Naive B cell (primary cell): ENCODE results near the gene CCDC63. TPM values are rescaled to one million over a fixed set of nuclear protein-coding genes. Genes with fewer than 3 reads are reported as not detected.
"Not testable (repeated sequence)": the region's sequence is repeated elsewhere in the genome, so short reads cannot be mapped to it uniquely, and the experiment has no call there.

Experiments
- ATAC-seq, 2 donors: fragments of 150-1000 bp; cut with Tn5 transposase; 2 replicates each; pipeline ENCODE4 v1.10.0; 2021; ENCODE audit warnings: low read depth in 2 of 2, mild to moderate bottlenecking in 2 of 2, moderate library complexity in 2 of 2
- DNase-seq: peaks from one replicate; pipeline ENCODE4 v3.0.0; 2022
- H3K27ac Mint-ChIP-seq, 6 donors: one replicate each; pipeline ENCODE4 v1.8.0; 2020 to 2022; ENCODE audit warnings: mild to moderate bottlenecking in 6 of 6, mixed read lengths in 6 of 6, moderate library complexity in 5 of 6, inconsistent platforms in 2 of 6
- H3K27me3 Mint-ChIP-seq, 3 donors: one replicate each; pipeline ENCODE4 v1.8.0; 2021 to 2022; ENCODE audit warnings: mixed read lengths in 3 of 3, mild to moderate bottlenecking in 1 of 3
- H3K36me3 Mint-ChIP-seq, 2 donors: one replicate each; pipeline ENCODE4 v1.8.0; 2020 to 2022; ENCODE audit warnings: mixed read lengths in 2 of 2, inconsistent platforms in 1 of 2, mild to moderate bottlenecking in 1 of 2
- H3K4me1 Mint-ChIP-seq, 3 donors: one replicate each; pipeline ENCODE4 v1.8.0; 2020 to 2022; ENCODE audit warnings: mixed read lengths in 3 of 3, inconsistent platforms in 1 of 3, mild to moderate bottlenecking in 1 of 3, moderate library complexity in 1 of 3
- H3K4me3 Mint-ChIP-seq, 8 donors: one replicate each; pipeline ENCODE4 v1.8.0; 2020 to 2022; ENCODE audit warnings: mild to moderate bottlenecking in 8 of 8, mixed read lengths in 8 of 8, moderate library complexity in 8 of 8, inconsistent platforms in 2 of 8
- H3K9me3 Mint-ChIP-seq, 7 donors: one replicate each; pipeline ENCODE4 v1.8.0; 2020 to 2022; ENCODE audit warnings: mixed read lengths in 7 of 7, mild to moderate bottlenecking in 5 of 7, inconsistent platforms in 2 of 7, moderate library complexity in 1 of 7
- polyA plus RNA-seq, 6 donors: library from polyadenylated mRNA; unstranded; fragments of 300-500 nt; fragmentation: Illumina TruSeq; gene quantifications; one replicate each; pipeline ENCODE4 v1.2.3, GENCODE V29; 2021; ENCODE audit warnings: low read depth in 6 of 6

Gene CCDC63
- polyA plus RNA-seq, 6 donors from 2014 or later, result not detected

DNA sequence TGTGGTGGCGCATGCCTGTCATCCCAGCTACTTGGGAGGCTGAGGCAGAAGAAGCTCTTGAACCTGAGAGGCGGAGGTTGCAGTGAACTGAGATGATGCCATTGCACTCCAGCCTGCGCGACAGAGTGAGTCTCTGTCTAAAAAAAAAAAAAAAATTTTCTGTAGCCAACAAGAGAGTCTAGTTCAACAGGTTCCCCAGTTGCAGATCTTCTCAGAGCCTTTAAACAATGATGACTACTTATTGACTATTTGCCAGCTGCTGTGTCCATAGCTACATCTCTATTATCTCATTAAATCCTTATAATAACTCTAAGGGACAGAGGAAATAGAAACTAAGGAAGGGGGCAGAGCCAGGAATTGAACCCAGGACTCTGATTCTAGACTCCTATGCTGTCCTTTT, 88.8 kb downstream of the CCDC63 start:
- Mint-ChIP-seq H3K9me3 (no peaks in the 10 kb centered on the region), H3K4me3 (no peak overlapping the region), H3K36me3 (no peaks in the 10 kb centered on the region), H3K4me1 (peaks cover 6 to 12% (median 6%) of the 10 kb centered on the region in 3 donors), H3K27ac (no peak overlapping the region), H3K27me3 (peaks cover 16 to 44% (median 30%) of the 10 kb centered on the region in 3 donors)
- ATAC-seq (no peak), DNase-seq (no peak)

DNA sequence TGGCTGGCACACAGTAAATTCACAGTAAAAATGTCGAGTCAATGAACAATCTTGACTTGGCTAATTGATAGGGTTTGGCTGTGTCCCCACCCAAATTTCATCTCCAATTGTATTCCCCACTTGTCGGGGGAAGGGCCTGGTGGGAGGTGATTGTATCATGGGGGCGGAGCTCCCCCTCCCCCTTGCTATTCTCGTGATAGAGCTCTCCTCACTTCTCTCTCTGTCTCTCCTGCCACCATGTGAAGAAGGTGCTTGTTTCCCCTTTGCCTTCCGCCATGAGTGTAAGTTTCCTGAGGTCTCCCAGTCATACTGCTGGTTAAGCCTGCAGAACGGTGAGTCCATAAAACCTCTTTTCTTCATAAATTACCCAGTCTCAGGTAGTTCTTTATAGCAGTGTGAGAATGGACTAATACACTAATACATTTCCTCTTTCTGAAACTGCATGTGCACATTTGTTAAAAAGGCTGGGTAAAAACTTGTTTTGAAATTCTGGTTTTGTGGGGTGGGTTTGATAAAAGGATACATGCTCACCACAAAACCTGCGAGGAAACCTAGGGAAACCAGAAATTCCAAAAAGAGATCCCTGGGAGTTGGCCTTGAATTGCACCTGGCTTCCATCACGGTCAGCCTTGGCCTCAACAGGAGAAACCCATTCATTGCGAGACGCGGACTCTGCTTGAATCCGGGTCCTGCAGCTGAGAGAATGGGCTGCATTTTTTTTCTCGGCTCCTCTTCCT, 89.7 kb downstream of the CCDC63 start:
- Mint-ChIP-seq H3K9me3 (no peaks in the 10 kb centered on the region), H3K27ac (peak overlapping the region in 2 of 6 donors; percentile 56 to 75), H3K36me3 (no peaks in the 10 kb centered on the region), H3K4me1 (peaks cover 6 to 12% (median 6%) of the 10 kb centered on the region in 3 donors), H3K4me3 (no peak overlapping the region), H3K27me3 (peaks cover 16 to 47% (median 30%) of the 10 kb centered on the region in 3 donors)
- no peak for ATAC-seq
- DNase-seq, result no peak

GRCh38 chr12:110937104-110937641, 90.4 kb downstream of the CCDC63 start:
- Mint-ChIP-seq H3K27ac (peak overlapping the region in 1 of 6 donors; percentile 56), H3K27me3 (peaks cover 16 to 53% (median 30%) of the 10 kb centered on the region in 3 donors), H3K4me1 (peaks cover 6 to 12% (median 6%) of the 10 kb centered on the region in 3 donors), H3K36me3 (no peaks in the 10 kb centered on the region), H3K9me3 (peaks cover 0 to 2% (median 0%) of the 10 kb centered on the region in 7 donors), H3K4me3 (peak overlapping the region in 3 of 8 donors; percentile 8 to 56 (median 52))
- ATAC-seq, result peak; percentile 27 to 63
- peak; percentile 40 for DNase-seq

DNA sequence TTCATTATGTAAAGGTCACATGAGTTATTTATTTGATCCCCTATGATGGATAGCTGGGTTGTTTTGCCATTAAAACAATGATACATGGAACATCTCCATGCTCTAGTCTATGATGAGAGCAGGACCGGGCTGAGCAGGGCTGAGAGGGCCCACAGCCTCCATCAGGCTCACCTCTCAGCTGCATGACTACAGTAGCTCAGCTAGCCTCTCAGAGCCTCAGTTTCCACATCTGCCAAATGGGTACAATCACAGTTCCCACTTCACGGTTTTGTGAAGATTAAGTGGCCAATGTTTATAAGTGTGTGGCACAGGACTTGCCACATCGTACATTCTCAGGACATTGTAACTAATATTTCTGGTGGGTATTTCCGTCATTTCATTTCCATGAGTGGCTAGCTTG, 93.5 kb downstream of the CCDC63 start:
- DNase-seq, result no peak
- ATAC-seq, result no peak
- peaks cover 9 to 41% (median 25%) of the 10 kb centered on the region in 3 donors for H3K27me3 Mint-ChIP-seq
- no peak overlapping the region for H3K4me3 Mint-ChIP-seq
- no peaks in the 10 kb centered on the region for H3K36me3 Mint-ChIP-seq
- peaks cover 6 to 12% (median 6%) of the 10 kb centered on the region in 3 donors for H3K4me1 Mint-ChIP-seq
- H3K27ac Mint-ChIP-seq, result no peak overlapping the region
- peaks cover 0 to 7% (median 4%) of the 10 kb centered on the region in 7 donors for H3K9me3 Mint-ChIP-seq

- no peak overlapping the region for H3K4me3 Mint-ChIP-seq
Observed at GRCh38 chr12:110940933-110941332, 94.1 kb downstream of the CCDC63 start.

GRCh38 chr12:110941391-110941790, 94.6 kb downstream of the CCDC63 start:
- H3K4me3 Mint-ChIP-seq, result no peak overlapping the region
- H3K27ac Mint-ChIP-seq, result no peak overlapping the region
- DNase-seq (no peak), ATAC-seq (no peak)
- peaks cover 9 to 33% (median 25%) of the 10 kb centered on the region in 3 donors for H3K27me3 Mint-ChIP-seq
- H3K4me1 Mint-ChIP-seq, result peaks cover 6 to 12% (median 6%) of the 10 kb centered on the region in 3 donors
- peaks cover 6 to 10% of the 10 kb centered on the region in 2 donors for H3K36me3 Mint-ChIP-seq
- peaks cover 4 to 18% (median 13%) of the 10 kb centered on the region in 7 donors for H3K9me3 Mint-ChIP-seq

More at GRCh38 chr12:110940933-110941332, 94.1 kb downstream of the CCDC63 start:
- H3K4me1 Mint-ChIP-seq, result peaks cover 6 to 12% (median 6%) of the 10 kb centered on the region in 3 donors
- H3K36me3 Mint-ChIP-seq, result peaks cover 1 to 6% of the 10 kb centered on the region in 2 donors
- peaks cover 9 to 38% (median 25%) of the 10 kb centered on the region in 3 donors for H3K27me3 Mint-ChIP-seq
- ATAC-seq (no peak), DNase-seq (no peak)
- H3K27ac Mint-ChIP-seq, result peak overlapping the region in 1 of 6 donors; percentile 68
- H3K9me3 Mint-ChIP-seq, result peaks cover 4 to 13% (median 9%) of the 10 kb centered on the region in 7 donors

- H3K27ac Mint-ChIP-seq, result no peak overlapping the region
- DNase-seq (no peak), ATAC-seq (no peak)
Observed at GRCh38 chr12:110943373-110943772, 96.6 kb downstream of the CCDC63 start.

GRCh38 chr12:110948041-110948440, 101.3 kb downstream of the CCDC63 start:
- H3K9me3 Mint-ChIP-seq, result peaks cover 8 to 43% (median 20%) of the 10 kb centered on the region in 7 donors

More at GRCh38 chr12:110943373-110943772, 96.6 kb downstream of the CCDC63 start:
- Mint-ChIP-seq H3K27me3 (peaks cover 2 to 26% (median 16%) of the 10 kb centered on the region in 3 donors), H3K4me1 (no peaks in the 10 kb centered on the region), H3K4me3 (no peak overlapping the region), H3K9me3 (peaks cover 8 to 36% (median 22%) of the 10 kb centered on the region in 7 donors), H3K36me3 (peaks cover 9 to 25% of the 10 kb centered on the region in 2 donors)

DNA sequence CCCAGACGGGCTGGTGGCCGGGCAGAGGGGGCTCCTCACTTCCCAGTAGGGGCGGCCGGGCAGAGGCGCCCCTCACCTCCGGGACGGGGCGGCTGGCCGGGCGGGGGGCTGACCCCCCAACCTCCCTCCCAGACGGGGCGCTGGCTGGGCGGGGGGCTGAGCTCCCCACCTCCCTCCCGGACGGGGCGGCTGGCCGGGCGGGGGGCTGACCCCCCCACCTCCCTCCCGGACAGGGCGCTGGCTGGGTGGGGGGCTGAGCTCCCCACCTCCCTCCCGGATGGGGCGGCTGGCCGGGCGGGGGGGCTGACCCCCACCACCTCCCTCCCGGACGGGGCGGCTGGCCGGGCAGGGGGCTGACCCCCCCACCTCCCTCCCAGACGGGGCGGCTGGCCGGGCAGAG, 103.7 kb downstream of the CCDC63 start:
- not testable (repeated sequence) for H3K4me1 Mint-ChIP-seq, H3K27ac Mint-ChIP-seq, ATAC-seq, DNase-seq, H3K4me3 Mint-ChIP-seq
- Mint-ChIP-seq H3K9me3 (peaks cover 4 to 39% (median 19%) of the 10 kb centered on the region in 7 donors), H3K27me3 (peaks cover 9 to 18% (median 14%) of the 10 kb centered on the region in 3 donors), H3K36me3 (peaks cover 9 to 28% of the 10 kb centered on the region in 2 donors)

More at GRCh38 chr12:110948041-110948440, 101.3 kb downstream of the CCDC63 start:
- peak overlapping the region in 1 of 8 donors; percentile 21 for H3K4me3 Mint-ChIP-seq
- no peak overlapping the region for H3K27ac Mint-ChIP-seq
- DNase-seq (no peak), ATAC-seq (no peak)
- H3K4me1 Mint-ChIP-seq, result no peaks in the 10 kb centered on the region
- peaks cover 9 to 29% of the 10 kb centered on the region in 2 donors for H3K36me3 Mint-ChIP-seq
- H3K27me3 Mint-ChIP-seq, result peaks cover 4 to 17% (median 7%) of the 10 kb centered on the region in 3 donors

DNA sequence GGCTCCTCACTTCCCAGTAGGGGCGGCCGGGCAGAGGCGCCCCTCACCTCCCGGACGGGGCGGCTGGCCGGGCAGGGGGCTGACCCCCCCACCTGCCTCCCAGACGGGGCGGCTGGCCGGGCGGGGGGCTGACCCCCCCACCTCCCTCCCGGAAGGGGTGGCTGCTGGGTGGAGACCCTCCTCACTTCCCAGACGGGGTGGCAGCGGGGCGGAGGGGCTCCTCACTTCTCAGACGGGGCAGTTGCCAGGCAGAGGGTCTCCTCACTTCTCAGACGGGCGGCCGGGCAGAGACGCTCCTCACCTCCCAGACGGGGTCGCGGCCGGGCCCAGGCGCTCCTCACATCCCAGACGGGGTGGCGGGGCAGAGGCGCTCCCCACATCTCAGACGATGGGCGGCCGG, 104.1 kb downstream of the CCDC63 start:
- H3K4me3 Mint-ChIP-seq, ATAC-seq, H3K4me1 Mint-ChIP-seq, H3K27ac Mint-ChIP-seq, DNase-seq: not testable (repeated sequence)
- peaks cover 9 to 18% (median 14%) of the 10 kb centered on the region in 3 donors for H3K27me3 Mint-ChIP-seq
- peaks cover 8 to 24% of the 10 kb centered on the region in 2 donors for H3K36me3 Mint-ChIP-seq
- H3K9me3 Mint-ChIP-seq, result peaks cover 4 to 35% (median 15%) of the 10 kb centered on the region in 7 donors

Other genes starting within 250 kb of the CCDC63 start
- gene TCTN1, start 232.9 kb upstream of the CCDC63 start, polyA plus RNA-seq, result 100 to 1,000 TPM in 1 of 6 donors, 10 to 100 TPM in 5; 52.8 to 109 (median 84.3) TPM
- gene HVCN1, start 157.9 kb upstream of the CCDC63 start, polyA plus RNA-seq, result 100 to 1,000 TPM; 654 to 887 (median 845) TPM
- gene PPP1CC, start 104.1 kb upstream of the CCDC63 start, polyA plus RNA-seq, result 100 to 1,000 TPM; 198 to 315 (median 216) TPM
- 1 to 10 TPM in 1 of 6 donors, under 1 TPM in 1, not detected in 4; 0.84 to 1.9 TPM for gene MYL2, start 73.6 kb downstream of the CCDC63 start, polyA plus RNA-seq
- gene CUX2, start 187.2 kb downstream of the CCDC63 start, polyA plus RNA-seq, result not detected